H9 (cell line): ENCODE measurements around the gene CEP131. TPM values are rescaled to one million over a fixed set of nuclear protein-coding genes. Genes with fewer than 3 reads are reported as not detected.

Source experiments
- DNase-seq: peaks from one replicate; pipeline ENCODE4 v3.0.0-alpha.2; 2017
- H2AFZ ChIP-seq: one replicate; pipeline ENCODE4 v1.6.1; 2013; ENCODE audit warnings: mild to moderate bottlenecking, low read length, control low read depth, moderate library complexity
- H2AK5ac ChIP-seq: 2 replicates; pipeline ENCODE4 v1.6.1; 2013; ENCODE audit warnings: low read length, control low read depth, mixed read lengths; ENCODE audit not compliant: insufficient read length
- H2BK120ac ChIP-seq: one replicate; pipeline ENCODE4 v1.6.1; 2013; ENCODE audit warnings: low read depth, mild to moderate bottlenecking, low read length, control low read depth, inconsistent platforms; ENCODE audit not compliant: poor library complexity, severe bottlenecking
- H2BK12ac ChIP-seq: 2 replicates; pipeline ENCODE4 v1.6.1; 2013; ENCODE audit warnings: low read length, control low read depth, mixed read lengths, low read depth; ENCODE audit not compliant: insufficient read length
- H2BK15ac ChIP-seq: 2 replicates; pipeline ENCODE4 v1.6.1; 2013; ENCODE audit warnings: low read depth, low read length, control low read depth
- H2BK20ac ChIP-seq: one replicate; pipeline ENCODE4 v1.6.1; 2013; ENCODE audit warnings: low read depth, mild to moderate bottlenecking, low read length, control low read depth, inconsistent platforms; ENCODE audit not compliant: poor library complexity, severe bottlenecking
- H2BK5ac ChIP-seq: 2 replicates; pipeline ENCODE4 v1.6.1; 2013; ENCODE audit warnings: low read length, control low read depth, mixed read lengths; ENCODE audit not compliant: insufficient read length
- H3K14ac ChIP-seq: 2 replicates; pipeline ENCODE4 v1.6.1; 2013; ENCODE audit warnings: low read length, control low read depth; ENCODE audit not compliant: insufficient read depth
- H3K18ac ChIP-seq: 2 replicates; pipeline ENCODE4 v1.6.1; 2013; ENCODE audit warnings: low read depth, mild to moderate bottlenecking, mixed read lengths, low read length, control low read depth; ENCODE audit not compliant: insufficient read length
- H3K23ac ChIP-seq: 2 replicates; pipeline ENCODE4 v1.6.1; 2013; ENCODE audit warnings: low read length, control low read depth, mixed read lengths, low read depth; ENCODE audit not compliant: insufficient read length
- H3K23me2 ChIP-seq: 2 replicates; pipeline ENCODE4 v1.6.1; 2013; ENCODE audit warnings: low read depth, mild to moderate bottlenecking, mixed read lengths, low read length, control low read depth; ENCODE audit not compliant: insufficient read length, poor library complexity, severe bottlenecking
- H3K27ac ChIP-seq: 2 replicates; pipeline ENCODE4 v1.5.1; 2013; ENCODE audit warnings: low read length, control low read depth, mixed read lengths, low read depth; ENCODE audit not compliant: insufficient read length
- H3K27me3 ChIP-seq: 2 replicates; pipeline ENCODE4 v1.6.1; 2013; ENCODE audit warnings: low read length, control low read depth, inconsistent platforms; ENCODE audit not compliant: insufficient read depth
- H3K4ac ChIP-seq: 2 replicates; pipeline ENCODE4 v1.6.1; 2013; ENCODE audit warnings: low read depth, mild to moderate bottlenecking, control low read depth, inconsistent platforms, low read length, moderate library complexity
- H3K4me1 ChIP-seq: 2 replicates; pipeline ENCODE4 v1.6.1; 2013; ENCODE audit warnings: low read length, control low read depth, inconsistent platforms; ENCODE audit not compliant: insufficient read depth
- H3K4me2 ChIP-seq: 2 replicates; pipeline ENCODE4 v1.6.1; 2013; ENCODE audit warnings: low read length, control low read depth, mixed read lengths; ENCODE audit not compliant: insufficient read length, insufficient read depth
- H3K56ac ChIP-seq: 2 replicates; pipeline ENCODE4 v1.6.1; 2013; ENCODE audit warnings: low read depth, mild to moderate bottlenecking, mixed read lengths, low read length, control low read depth; ENCODE audit not compliant: insufficient read length
- H3K79me1 ChIP-seq: 2 replicates; pipeline ENCODE4 v1.6.1; 2013; ENCODE audit warnings: low read depth, mild to moderate bottlenecking, moderate library complexity, low read length, control low read depth, inconsistent platforms; ENCODE audit not compliant: insufficient read depth, poor library complexity, severe bottlenecking
- H3K79me2 ChIP-seq: 2 replicates; pipeline ENCODE4 v1.6.1; 2013; ENCODE audit warnings: low read length, control low read depth, inconsistent platforms; ENCODE audit not compliant: insufficient read depth
- H3K9ac ChIP-seq: 2 replicates; pipeline ENCODE4 v1.6.1; 2013; ENCODE audit warnings: low read length, control low read depth, mixed read lengths; ENCODE audit not compliant: insufficient read length; ENCODE audit errors: extremely low read depth
- H3K9me3 ChIP-seq: one replicate; pipeline ENCODE4 v1.6.1; 2013; ENCODE audit warnings: low read depth, low read length, inconsistent platforms; ENCODE audit not compliant: control insufficient read depth
- H3T11ph ChIP-seq: one replicate; pipeline ENCODE4 v1.6.1; 2013; ENCODE audit warnings: mild to moderate bottlenecking, low read length, control low read depth, inconsistent platforms
- H4K20me1 ChIP-seq: one replicate; pipeline ENCODE4 v1.6.1; 2013; ENCODE audit not compliant: control insufficient read depth, insufficient read length, insufficient read depth
- H4K5ac ChIP-seq: 2 replicates; pipeline ENCODE4 v1.6.1; 2013; ENCODE audit warnings: low read depth, mild to moderate bottlenecking, mixed read lengths, low read length, control low read depth; ENCODE audit not compliant: insufficient read length
- H4K8ac ChIP-seq: replicated peaks from 2 replicates; pipeline ENCODE4 v1.6.1; 2013; ENCODE audit warnings: low read length, control low read depth, mixed read lengths, low read depth; ENCODE audit not compliant: insufficient read length
- H4K91ac ChIP-seq: 2 replicates; pipeline ENCODE4 v1.6.1; 2013; ENCODE audit warnings: low read depth, mild to moderate bottlenecking, moderate library complexity, mixed read lengths, low read length, control low read depth; ENCODE audit not compliant: insufficient read length
- H3K27ac Mint-ChIP-seq, 3 experiments: 2 replicates in 2 of 3; 3 replicates in 1 of 3; pipeline ENCODE4 v1.8.0; 2020 to 2021; ENCODE audit warnings: mixed read lengths in 3 of 3, mild to moderate bottlenecking in 1 of 3, moderate library complexity in 1 of 3
- H3K27me3 Mint-ChIP-seq: 2 replicates; pipeline ENCODE4 v1.8.0; 2021; ENCODE audit warnings: low read depth, mild to moderate bottlenecking, moderate library complexity, mixed read lengths
- H3K36me3 Mint-ChIP-seq, 3 experiments: 2 replicates in 2 of 3; 3 replicates in 1 of 3; pipeline ENCODE4 v1.8.0; 2020 to 2021; ENCODE audit warnings: low read depth in 3 of 3, mixed read lengths in 3 of 3; ENCODE audit not compliant: insufficient read depth in 1 of 3
- H3K4me1 Mint-ChIP-seq, 2 experiments: 2 replicates each; pipeline ENCODE4 v1.8.0; 2020; ENCODE audit warnings: mixed read lengths in 2 of 2
- H3K4me3 Mint-ChIP-seq, 2 experiments: 2 replicates in 1 of 2; 3 replicates in 1 of 2; pipeline ENCODE4 v1.8.0; 2020 to 2021; ENCODE audit warnings: mild to moderate bottlenecking in 2 of 2, mixed read lengths in 2 of 2, moderate library complexity in 1 of 2
- H3K9me3 Mint-ChIP-seq, 2 experiments: 2 replicates in 1 of 2; 3 replicates in 1 of 2; pipeline ENCODE4 v1.8.0; 2020; ENCODE audit warnings: mild to moderate bottlenecking in 2 of 2, mixed read lengths in 2 of 2, moderate library complexity in 1 of 2
- CTCF ChIP-seq: fragments of 200-600 bp; sonication (generic); conservative IDR thresholded peaks from 3 replicates; pipeline ENCODE4 v1.8.0; 2021; ENCODE audit warnings: antibody characterized with exemption, mild to moderate bottlenecking
- WGBS: extraction: QIAGEN DNeasy Blood & Tissue Kit; methylation state at CpG from one replicate; pipeline ENCODE4 v1.1.7; 2013; ENCODE audit warnings: missing lambda C conversion rate, low lambda C conversion rate, mixed read lengths; ENCODE audit not compliant: insufficient read length; ENCODE audit errors: extremely low coverage; 5-methylcytosine and 5-hydroxymethylcytosine counted together
- total RNA-seq: library from RNA; stranded (reverse); gene quantifications from 2 replicates; pipeline ENCODE4 v1.2.1, GENCODE V29; 2021

The CEP131 gene
- total RNA-seq, 1 experiment from 2014 or later = 16.3 TPM

- Histone ChIP-seq H2BK12ac (no peak overlapping the region), H4K8ac (no peak overlapping the region), H3K79me1 (no peaks in the 10 kb centered on the region), H3K4me1 (no peaks in the 10 kb centered on the region), H2BK20ac (no peak overlapping the region), H3K56ac (no peak overlapping the region), H2AK5ac (no peak overlapping the region), H3K4me2 (no peak overlapping the region), H3K9me3 (no peaks in the 10 kb centered on the region), H3K23ac (no peak overlapping the region), H2BK120ac (no peak overlapping the region), H3K4ac (no peak overlapping the region), H3K79me2 (no peaks in the 10 kb centered on the region), H2BK5ac (no peak overlapping the region), H3K27ac (no peak overlapping the region), H4K20me1 (no peaks in the 10 kb centered on the region), H3K27me3 (no peaks in the 10 kb centered on the region), H2AFZ (no peak overlapping the region), H4K5ac (no peak overlapping the region), H2BK15ac (no peak overlapping the region), H4K91ac (no peak overlapping the region), H3K23me2 (no peaks in the 10 kb centered on the region), H3K18ac (no peak overlapping the region), H3T11ph (no peak overlapping the region), H3K9ac (no peak overlapping the region), H3K14ac (no peak overlapping the region)
- Mint-ChIP-seq H3K4me1 (peaks cover 3% of the 10 kb centered on the region in 2 experiments; a peak in 2 of 4 replicates), H3K27ac (peak overlapping the region in 1 of 3 experiments; percentile 65; a peak in 1 of 7 replicates), H3K36me3 (peaks cover 0 to 39% (median 19%) of the 10 kb centered on the region in 3 experiments; a peak in 5 of 7 replicates), H3K27me3 (no peaks in the 10 kb centered on the region), H3K9me3 (no peaks in the 10 kb centered on the region), H3K4me3 (no peak overlapping the region)
- WGBS = no CpG with 5 or more reads among the region's 10 CpGs
- no peak for DNase-seq
- TF ChIP-seq CTCF = no peak
These were observed 20.4 kb downstream of the CEP131 start for GRCh38 chr17:81202318-81202717.
